Endothelial cell of umbilical vein (primary cell): ENCODE measurements around the gene NOD2. TPM values are rescaled to one million over a fixed set of nuclear protein-coding genes. Genes with fewer than 3 reads are reported as not detected.

Experiments
- BruUV-seq: library from RNA; stranded (reverse); fragments of 400-500 nt; replicated peaks from 2 replicates; lab custom pipeline; 2021; lab: Mats Ljungman, UMichigan
- CTCF ChIA-PET: fragments of 300-600, 350-600 bp; sonication (Branson Sonifier 250); formaldehyde crosslinking; loops from one replicate; lab custom pipeline; 2021; ENCODE audit warnings: antibody characterized with exemption, inconsistent platforms; lab: Charles Lee
- POLR2A ChIA-PET: fragments of 300-600, 350-600 bp; sonication (Branson Sonifier 250); formaldehyde crosslinking; loops from one replicate; lab custom pipeline; 2021; ENCODE audit warnings: antibody characterized with exemption, inconsistent platforms; lab: Charles Lee
- DNase-seq: peaks from one replicate; pipeline ENCODE4 v3.0.0-alpha.2; 2011; ENCODE audit warnings: low read depth, low spot score
- FAIRE-seq: peaks from 2 replicates; lab custom pipeline; 2011; peaks lifted over from hg19 to GRCh38; lab: Jason Lieb, UNC
- H2AFZ ChIP-seq: 2 replicates; pipeline ENCODE4 v1.6.0; 2012; ENCODE audit warnings: low read depth, low read length, control low read depth, inconsistent platforms
- H3K27ac ChIP-seq: 2 replicates; pipeline ENCODE4 v1.5.1; 2011; ENCODE audit warnings: low read depth, mild to moderate bottlenecking, control low read depth, low read length, moderate library complexity; ENCODE audit not compliant: insufficient read depth
- H3K27me3 ChIP-seq, 2 experiments: 2 replicates each; pipeline versions ENCODE4 v1.6.0 to v1.6.1; 2011; ENCODE audit warnings: low read length in 2 of 2, mixed read lengths in 1 of 2; ENCODE audit not compliant: control insufficient read depth in 2 of 2, insufficient read depth in 2 of 2
- H3K36me3 ChIP-seq, 2 experiments: 2 replicates in 1 of 2; 3 replicates in 1 of 2; pipeline ENCODE4 v1.5.1; 2011; ENCODE audit warnings: low read length in 2 of 2, mild to moderate bottlenecking in 1 of 2, moderate library complexity in 1 of 2; ENCODE audit not compliant: control insufficient read depth in 2 of 2, insufficient read depth in 2 of 2; ENCODE audit errors: extremely low read depth in 1 of 2
- H3K4me1 ChIP-seq: 3 replicates; pipeline ENCODE4 v1.5.1; 2011; ENCODE audit warnings: mild to moderate bottlenecking, low read length; ENCODE audit not compliant: control insufficient read depth, insufficient read depth; ENCODE audit errors: extremely low read depth
- H3K4me2 ChIP-seq: 2 replicates; pipeline ENCODE4 v1.6.1; 2011; ENCODE audit warnings: low read length, control low read depth, mixed read lengths; ENCODE audit not compliant: insufficient read depth
- H3K4me3 ChIP-seq, 3 experiments: fragments of 200-600 bp in 1 of 3; sonication (generic), shearing (Covaris generic) in 1 of 3; replicated peaks in 1 of 3; 2 replicates each; pipeline ENCODE4 v1.5.1; 2011 to 2016; ENCODE audit warnings: control low read depth in 3 of 3, low read length in 3 of 3, mild to moderate bottlenecking in 2 of 3, inconsistent platforms in 1 of 3, low read depth in 1 of 3, moderate library complexity in 1 of 3; ENCODE audit not compliant: insufficient read depth in 1 of 3
- H3K79me2 ChIP-seq: 2 replicates; pipeline ENCODE4 v1.6.0; 2012; ENCODE audit warnings: low read length, inconsistent platforms; ENCODE audit not compliant: control insufficient read depth, insufficient read depth
- H3K9ac ChIP-seq: replicated peaks from 2 replicates; pipeline ENCODE3; 2011; ENCODE audit warnings: low read length, control low read depth; ENCODE audit not compliant: insufficient read depth; ENCODE audit errors: extremely low read depth
- H3K9me1 ChIP-seq: replicated peaks from 3 replicates; pipeline ENCODE4 v1.6.0; 2011; ENCODE audit warnings: mild to moderate bottlenecking, low read length; ENCODE audit not compliant: control insufficient read depth, insufficient read depth; ENCODE audit errors: extremely low read depth
- H3K9me3 ChIP-seq: replicated peaks from 2 replicates; pipeline ENCODE4 v1.5.1; 2012; ENCODE audit warnings: low read length, inconsistent platforms; ENCODE audit not compliant: control insufficient read depth, insufficient read depth
- H4K20me1 ChIP-seq: replicated peaks from 2 replicates; pipeline ENCODE3; 2011; ENCODE audit warnings: mild to moderate bottlenecking, low read length; ENCODE audit not compliant: control insufficient read depth, insufficient read depth; ENCODE audit errors: extremely low read depth
- CTCF ChIP-seq, 2 donors: IDR thresholded peaks; 1 replicate in 1 of 2; 2 replicates in 1 of 2; pipeline ENCODE4 v1.5.1; 2011; ENCODE audit warnings: low read length in 2 of 2, mild to moderate bottlenecking in 2 of 2, moderate library complexity in 2 of 2, control low read depth in 1 of 2, inconsistent platforms in 1 of 2, low read depth in 1 of 2; ENCODE audit not compliant: insufficient read depth in 1 of 2; ENCODE audit errors: extremely low read depth in 1 of 2
- FOS ChIP-seq: IDR thresholded peaks from 2 replicates; pipeline ENCODE4 v1.6.1; 2011; ENCODE audit warnings: mild to moderate bottlenecking, low read length, moderate library complexity, borderline replicate concordance; ENCODE audit not compliant: insufficient read depth
- GATA2 ChIP-seq: IDR thresholded peaks from 2 replicates; pipeline ENCODE4 v1.7.0; 2011; ENCODE audit warnings: low read depth, mild to moderate bottlenecking, moderate library complexity, mixed read lengths, low read length; ENCODE audit not compliant: insufficient read length, insufficient read depth
- JUN ChIP-seq: IDR thresholded peaks from 2 replicates; pipeline ENCODE4 v1.6.1; 2011; ENCODE audit warnings: borderline replicate concordance, low read depth; ENCODE audit not compliant: insufficient read length, insufficient read depth
- MAX ChIP-seq: IDR thresholded peaks from 2 replicates; pipeline ENCODE4 v1.6.1; 2011; ENCODE audit not compliant: insufficient read depth, insufficient read length
- MYC ChIP-seq: IDR thresholded peaks from one replicate; pipeline ENCODE4 v1.6.1; 2011; ENCODE audit warnings: mild to moderate bottlenecking, low read depth, low read length
- POLR2A ChIP-seq: IDR thresholded peaks from 2 replicates; pipeline ENCODE4 v1.6.1; 2012; ENCODE audit warnings: low read depth, mild to moderate bottlenecking, control low read depth, low read length
- POLR2AphosphoS5 ChIP-seq: IDR thresholded peaks from 2 replicates; pipeline ENCODE4 v1.6.1; 2012; ENCODE audit warnings: low read depth, mild to moderate bottlenecking, control low read depth, low read length, moderate library complexity; ENCODE audit not compliant: insufficient read depth
- dilution Hi-C: fragments of 300-500 bp; cut with MboI; formaldehyde crosslinking; loops from one replicate; pipeline ENCODE4 v1.15.0; 2019; ENCODE audit warnings: low sequenced_read_pairs; ENCODE audit not compliant: extremely low pct_ligation_motif_present
- intact Hi-C: fragments of 100-400 bp; cut with micrococcal nuclease; formaldehyde crosslinking; loops from one replicate; pipeline ENCODE4 v1.10.0; 2022
- polyA plus RNA-seq, 4 experiments: library from polyadenylated mRNA; depleted of rRNA in 3 of 4; stranded (reverse) in 3 of 4; unstranded in 1 of 4; fragments of >200 nt; gene quantifications; 2 replicates each; pipeline versions ENCODE4 v1.2.1 to v1.2.3, GENCODE V29; 2011 to 2012; ENCODE audit warnings: missing spikeins in 1 of 4
- total RNA-seq: library from RNA; stranded (reverse); gene quantifications from 2 replicates; pipeline ENCODE4 v1.2.3, GENCODE V29; 2021

Gene NOD2
- total and polyA plus RNA-seq, 2 donors (not counting 3 experiments of a cell fraction or from before 2014, with no cell fraction given) = 0.07 to 0.58 TPM

GRCh38 chr16:50765260-50765659, 71.9 kb downstream of the NOD2 start:
- ChIA-PET POLR2A (no interaction called here), CTCF (interaction anchor here (1.1 kb wide), 1 partner anchor 14 kb away, joined by 3 read pairs; no protein-coding TSS in a partner anchor)
- no peak for TF ChIP-seq CTCF (IDR thresholded peaks at IDR 0.05; ENCODE audit: extremely low read depth in 1 of 2, insufficient read depth in 1 of 2, low read depth in 1 of 2, low read length in 2 of 2)
- TF ChIP-seq MAX = no peak
- no peak for TF ChIP-seq MYC
- TF ChIP-seq FOS = no peak
- no peak for TF ChIP-seq POLR2AphosphoS5
- no peak for TF ChIP-seq GATA2
- TF ChIP-seq POLR2A = no peak
- TF ChIP-seq JUN = no peak
- Histone ChIP-seq H3K9me1 (no peaks in the 10 kb centered on the region), H3K9ac (no peak overlapping the region), H3K9me3 (no peaks in the 10 kb centered on the region), H3K4me2 (no peak overlapping the region), H4K20me1 (no peaks in the 10 kb centered on the region), H3K27ac (no peak overlapping the region), H3K27me3 (no peaks in the 10 kb centered on the region), H2AFZ (no peak overlapping the region), H3K36me3 (no peaks in the 10 kb centered on the region), H3K79me2 (peaks cover 4% of the 10 kb centered on the region), H3K4me3 (no peak overlapping the region), H3K4me1 (no peaks in the 10 kb centered on the region)
- FAIRE-seq = no peak
- no TSS peak for BruUV-seq
- intact Hi-C loops (no loop called here), dilution Hi-C loops (no loop called here)
- DNase-seq = no peak
